ENCODE measurements around the gene RBM41.
"Not testable (repeated sequence)": the region's sequence is repeated elsewhere in the genome, so short reads cannot be mapped to it uniquely, and the experiment has no call there.

RBM41 gene

DNA sequence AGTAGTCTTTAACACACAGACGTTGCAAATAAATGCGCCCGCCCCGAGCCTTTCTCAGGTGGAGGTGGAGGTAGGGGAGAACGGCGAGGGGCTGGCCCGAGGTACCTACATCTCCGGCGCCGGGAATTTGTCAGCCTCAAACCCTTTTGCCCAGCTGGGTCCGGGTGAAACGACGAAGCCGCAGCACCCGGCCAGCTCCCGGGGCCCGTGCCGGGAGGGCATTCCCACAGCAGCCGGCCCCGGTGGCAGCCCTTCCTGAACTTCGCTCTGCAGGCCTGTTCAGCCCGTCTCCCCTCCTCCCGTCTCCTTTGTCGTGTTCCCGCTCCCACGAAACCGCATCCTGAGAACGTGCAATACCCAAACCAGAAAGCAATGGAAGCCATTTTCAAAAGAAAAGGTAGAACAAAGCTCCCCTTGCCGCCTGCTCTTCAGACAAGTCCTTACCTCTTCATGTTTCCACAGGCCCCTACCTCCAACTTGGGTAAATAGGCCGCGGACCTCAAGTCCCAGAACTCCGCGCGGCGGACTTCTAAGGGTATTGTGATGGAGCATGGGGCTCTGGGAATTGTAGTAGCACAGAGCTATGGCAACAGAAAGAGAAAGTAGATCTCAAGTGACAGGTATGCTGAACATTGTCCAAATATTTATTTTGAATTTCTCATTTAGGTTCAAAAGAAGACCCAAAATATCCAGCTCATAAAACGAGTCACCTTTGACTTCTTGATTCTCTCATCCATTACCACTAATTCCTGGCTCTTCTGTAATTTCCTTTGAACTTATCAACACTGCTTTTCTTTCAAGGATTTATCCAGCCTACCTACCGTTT lies at the start of gene RBM41:
Gene RBM41 (minus strand): TSS at position 501 of the 826 bp plus-strand sequence. CDS start 49 bp downstream, at position 452.
- DNase-seq (ENCODE audit: low read depth): peak; percentile 30

DNA sequence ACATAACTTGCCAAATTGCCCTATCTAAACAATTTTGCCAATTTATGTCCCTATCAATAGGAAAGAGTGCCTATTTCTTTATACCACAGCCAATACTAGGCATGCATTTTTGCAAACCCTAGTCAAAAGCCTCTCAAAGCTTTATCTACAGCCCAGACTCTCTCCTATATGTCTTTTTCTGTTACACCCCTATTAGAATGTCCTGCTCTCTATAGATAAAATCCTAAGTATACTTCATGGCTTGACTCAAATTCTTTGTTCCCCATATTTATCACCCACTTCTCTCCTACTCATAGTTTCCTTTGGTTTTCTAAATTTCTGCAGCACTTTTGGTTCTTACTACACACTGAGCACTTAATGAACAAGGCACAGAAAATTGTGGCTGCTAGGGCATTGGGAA lies 49.6 kb upstream of the RBM41 start:
- DNase-seq (ENCODE audit: low read depth): no peak

DNA sequence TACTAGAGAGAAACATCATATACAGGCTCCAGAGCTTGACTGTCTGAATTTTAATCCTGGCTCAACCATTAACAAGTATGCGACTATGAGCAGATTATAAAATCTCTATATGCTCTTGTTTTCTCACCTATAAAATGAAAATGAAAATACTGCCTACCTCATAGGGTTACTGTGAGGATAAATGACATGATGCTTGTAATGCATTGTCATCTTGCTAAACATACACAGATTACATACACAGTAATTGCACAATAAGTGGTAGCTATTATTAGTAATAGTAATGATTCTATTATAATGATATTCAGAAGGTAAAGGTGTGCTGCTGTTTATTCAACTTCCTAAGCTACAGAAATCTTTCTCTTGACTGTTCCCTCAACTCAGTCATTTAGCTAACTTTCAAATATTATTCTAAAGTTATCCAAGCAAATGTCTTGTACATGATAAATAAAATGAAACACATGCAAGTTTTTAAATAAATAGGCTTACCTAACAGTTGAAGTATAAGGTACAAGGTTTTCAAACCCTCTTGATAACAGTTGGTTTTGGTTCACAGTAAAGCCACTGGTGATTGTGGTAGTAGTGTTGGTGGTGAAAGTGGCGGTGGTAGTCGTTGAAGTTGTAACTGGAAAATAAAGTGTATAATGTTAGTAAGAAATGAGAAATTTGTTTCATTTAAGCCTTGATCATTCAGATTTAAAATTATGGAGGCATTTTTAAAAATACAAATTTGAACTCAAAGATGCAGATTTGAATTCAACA lies 48.7 kb upstream of the RBM41 start:
- DNase-seq (ENCODE audit: low read depth): no peak

DNA sequence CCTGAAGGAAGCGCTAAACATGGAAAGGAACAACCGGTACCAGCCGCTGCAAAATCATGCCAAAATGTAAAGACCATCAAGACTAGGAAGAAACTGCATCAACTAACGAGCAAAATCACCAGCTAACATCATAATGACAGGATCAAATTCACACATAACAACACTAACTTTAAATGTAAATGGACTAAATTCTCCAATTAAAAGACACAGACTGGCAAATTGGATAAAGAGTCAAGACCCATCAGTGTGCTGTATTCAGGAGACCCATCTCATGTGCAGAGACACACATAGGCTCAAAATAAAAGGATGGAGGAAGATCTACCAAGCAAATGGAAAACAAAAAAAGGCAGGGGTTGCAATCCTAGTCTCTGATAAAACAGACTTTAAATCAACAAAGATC lies 39.0 kb upstream of the RBM41 start:
- not testable (repeated sequence) for DNase-seq (ENCODE audit: low read depth)

DNA sequence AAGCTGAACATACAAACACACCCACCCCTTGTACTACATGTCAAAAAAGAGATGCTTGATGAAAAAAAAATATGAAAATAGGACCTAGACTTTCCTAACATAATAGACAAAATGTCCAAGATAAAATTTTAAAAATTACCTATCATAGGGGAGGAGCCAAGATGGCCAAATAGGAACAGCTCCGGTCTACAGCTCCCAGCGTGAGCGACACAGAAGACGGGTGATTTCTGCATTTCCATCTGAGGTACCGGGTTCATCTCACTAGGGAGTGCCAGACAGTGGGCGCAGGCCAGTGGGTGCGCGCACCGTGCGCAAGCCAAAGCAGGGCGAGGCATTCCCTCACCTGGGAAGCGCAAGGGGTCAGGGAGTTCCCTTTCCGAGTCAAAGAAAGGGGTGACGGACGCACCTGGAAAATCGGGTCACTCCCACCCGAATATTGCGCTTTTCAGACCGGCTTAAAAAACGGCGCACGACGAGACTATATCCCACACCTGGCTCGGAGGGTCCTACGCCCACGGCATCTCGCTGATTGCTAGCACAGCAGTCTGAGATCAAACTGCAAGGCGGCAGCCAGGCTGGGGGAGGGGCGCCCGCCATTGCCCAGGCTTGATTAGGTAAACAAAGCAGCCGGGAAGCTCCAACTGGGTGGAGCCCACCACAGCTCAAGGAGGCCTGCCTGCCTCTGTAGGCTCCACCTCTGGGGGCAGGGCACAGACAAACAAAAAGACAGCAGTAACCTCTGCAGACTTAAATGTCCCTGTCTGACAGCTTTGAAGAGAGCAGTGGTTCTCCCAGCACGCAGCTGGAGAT lies 37.2 kb upstream of the RBM41 start:
- DNase-seq (ENCODE audit: low read depth): not testable (repeated sequence)

DNA sequence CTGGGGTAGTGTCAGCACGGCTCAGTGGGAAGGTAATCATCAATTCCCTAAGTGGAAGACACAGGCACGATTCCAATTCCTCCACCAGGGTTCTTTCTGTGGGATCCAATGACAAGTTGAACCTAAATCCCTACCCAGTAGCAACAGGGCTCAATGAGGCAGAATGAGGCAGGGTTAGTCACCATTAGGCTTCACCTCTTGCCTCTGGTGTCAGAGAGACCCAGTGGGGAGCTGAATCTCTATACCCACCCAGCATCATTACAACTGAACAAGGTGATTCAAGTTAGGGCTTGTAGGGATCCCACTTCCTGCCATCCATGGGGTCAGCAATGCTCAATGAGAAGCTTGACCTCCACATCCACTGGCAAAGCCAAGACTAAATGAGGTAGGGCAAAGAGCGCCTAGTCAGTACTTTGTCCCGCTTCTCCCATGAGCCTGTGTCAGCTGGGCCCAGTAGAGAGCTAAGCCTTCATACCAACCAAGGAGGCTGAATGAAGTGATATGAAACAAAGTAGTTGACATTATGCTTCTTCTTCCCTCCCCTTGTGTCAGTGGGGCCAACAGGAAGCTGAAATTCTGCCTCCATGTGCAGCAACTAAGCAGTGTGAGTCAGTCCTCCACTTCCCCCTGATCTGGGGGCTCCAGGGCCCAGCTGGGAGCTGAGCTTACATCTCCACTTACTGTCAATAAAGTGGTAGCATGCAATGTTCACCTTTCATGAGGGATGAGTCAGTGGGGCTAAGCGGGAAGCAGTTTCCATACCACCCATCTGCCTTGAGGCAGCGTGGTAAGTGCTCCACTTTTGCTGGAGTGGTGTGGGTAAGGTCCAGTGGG lies 36.4 kb upstream of the RBM41 start:
- no peak for DNase-seq (ENCODE audit: low read depth)

DNA sequence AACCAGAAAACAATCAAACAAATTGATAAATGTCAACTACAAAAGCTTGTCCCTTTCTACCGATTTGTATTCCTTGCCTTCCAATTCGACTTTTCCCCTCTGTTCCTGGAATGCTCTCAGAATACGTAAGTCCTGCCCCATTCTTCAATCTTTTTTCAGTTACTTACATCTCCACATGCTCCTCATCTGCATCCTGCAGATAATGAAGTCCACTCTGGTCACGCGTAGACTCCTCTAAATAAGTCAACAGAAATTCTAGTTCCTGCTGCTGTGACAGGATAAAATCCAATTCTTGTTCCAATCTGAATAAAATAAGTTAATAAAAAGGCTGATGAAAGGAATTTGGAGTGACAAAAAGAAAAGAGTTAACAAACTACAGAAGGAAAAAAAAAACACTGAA lies 34.4 kb upstream of the RBM41 start:
- DNase-seq (ENCODE audit: low read depth): no peak

DNA sequence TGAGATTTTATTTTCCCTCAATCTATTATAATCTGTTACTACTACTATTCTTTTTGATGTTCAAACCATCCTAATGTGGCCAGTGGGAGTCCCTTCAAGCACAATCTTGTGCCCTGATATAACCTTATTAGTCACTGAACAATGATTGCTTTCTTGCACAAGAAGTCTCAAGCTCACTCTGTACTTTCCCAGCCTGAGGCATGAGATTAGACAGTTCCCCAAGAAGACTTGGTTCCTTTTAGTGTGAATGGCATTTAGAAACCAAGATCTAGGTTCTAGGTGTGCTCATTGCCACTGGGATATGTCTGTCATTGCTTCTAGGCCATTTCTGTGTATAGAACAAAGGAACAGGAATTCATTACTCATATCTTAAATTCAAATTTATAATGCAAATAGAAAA lies 28.0 kb upstream of the RBM41 start:
- DNase-seq (ENCODE audit: low read depth): no peak

DNA sequence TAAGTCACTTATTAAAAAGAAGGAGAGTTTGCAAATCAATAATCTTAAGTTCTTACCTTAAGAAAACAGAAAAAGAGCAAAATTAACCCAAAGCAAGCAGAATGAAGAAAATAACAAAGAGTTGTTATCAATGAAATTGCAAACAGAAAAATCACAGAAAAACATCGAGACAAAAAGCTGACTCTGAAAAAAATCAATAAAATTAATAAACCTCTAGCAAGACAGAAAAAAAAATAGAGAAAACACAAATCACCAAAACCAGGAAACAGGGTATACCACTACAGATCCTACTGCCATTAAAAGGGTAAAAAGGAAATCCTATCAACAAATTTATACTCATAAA lies 17.3 kb upstream of the RBM41 start:
- DNase-seq (ENCODE audit: low read depth): no peak

DNA sequence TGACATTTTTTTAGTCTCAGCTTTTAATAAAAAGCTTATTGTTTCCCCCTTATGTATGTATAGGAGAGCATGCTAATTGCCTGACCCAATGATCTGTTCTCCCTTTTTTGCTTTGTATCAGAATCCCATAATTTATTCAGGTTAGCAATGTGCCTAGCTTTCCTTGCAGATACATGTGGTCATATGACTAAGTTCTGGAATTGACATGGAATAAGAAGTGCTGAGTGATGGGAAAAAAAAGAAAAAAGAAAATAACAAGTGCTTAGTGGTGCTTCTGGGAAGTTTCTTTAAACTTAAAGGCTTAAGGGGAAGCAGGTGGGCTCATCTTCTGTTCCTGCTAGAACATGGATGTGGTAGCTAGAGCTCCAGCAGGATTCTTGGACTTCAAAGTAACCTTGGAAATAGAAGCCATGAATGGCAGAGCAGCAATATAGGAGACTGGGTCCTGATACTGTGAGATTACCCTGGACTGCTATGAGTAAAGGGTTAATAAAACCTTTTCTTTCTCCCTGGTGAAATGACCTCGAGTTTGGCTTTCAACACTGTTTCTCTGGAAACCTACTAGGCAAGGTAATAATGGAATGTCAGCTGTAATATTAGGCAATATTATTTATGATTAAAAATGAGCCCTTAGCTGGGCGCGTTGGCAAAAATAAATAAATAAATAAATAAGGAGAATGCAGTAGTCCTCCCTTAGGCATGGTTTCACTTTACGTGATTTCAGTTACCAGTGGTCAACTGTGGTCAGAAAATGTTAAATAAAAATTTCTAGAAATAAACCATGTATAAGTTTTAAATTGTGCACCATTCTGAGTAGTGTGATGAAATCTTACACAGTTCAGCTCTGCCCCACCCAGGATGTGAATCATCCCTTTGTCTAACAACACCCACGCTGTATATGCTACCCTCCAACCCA lies 16.7 kb upstream of the RBM41 start:
- no peak for DNase-seq (ENCODE audit: low read depth)

DNA sequence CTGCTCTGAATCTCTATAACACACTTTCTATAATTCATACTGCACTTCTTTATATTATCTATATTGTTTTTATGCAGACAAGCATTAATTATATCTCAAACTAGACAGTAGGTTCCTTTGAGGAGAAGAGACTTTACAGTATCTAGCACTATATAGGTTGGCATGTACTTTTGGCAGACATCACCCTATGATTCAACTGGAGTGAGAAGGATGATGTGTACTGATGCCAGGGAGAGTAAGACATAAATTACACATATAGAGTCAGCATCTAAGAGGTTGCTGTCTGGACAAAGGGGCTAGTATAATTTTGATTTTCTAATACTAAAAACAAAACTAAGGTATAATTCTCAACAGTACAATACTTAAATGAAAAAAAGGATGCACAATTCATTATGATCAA lies 5.1 kb upstream of the RBM41 start:
- DNase-seq (ENCODE audit: low read depth): no peak

DNA sequence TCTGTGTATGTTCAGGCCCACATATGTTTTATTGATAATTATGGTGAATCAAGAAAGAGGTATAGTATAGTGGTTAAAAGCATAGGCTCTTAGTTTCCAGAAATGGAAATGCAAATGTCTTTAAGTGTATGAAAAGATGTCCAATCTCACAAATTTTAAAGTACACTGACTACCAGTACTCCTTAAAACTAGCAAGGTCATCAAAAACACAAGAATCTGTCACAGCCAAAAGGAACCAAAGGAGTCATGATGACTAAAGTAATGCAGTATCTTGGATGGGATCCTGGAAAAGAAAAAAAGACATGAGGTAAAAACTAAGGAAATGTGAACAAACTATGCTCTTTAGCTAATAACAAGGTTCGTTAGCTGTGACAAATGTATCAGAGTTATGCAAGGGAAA lies 661 bp upstream of the RBM41 start:
- no peak for DNase-seq (ENCODE audit: low read depth)

DNA sequence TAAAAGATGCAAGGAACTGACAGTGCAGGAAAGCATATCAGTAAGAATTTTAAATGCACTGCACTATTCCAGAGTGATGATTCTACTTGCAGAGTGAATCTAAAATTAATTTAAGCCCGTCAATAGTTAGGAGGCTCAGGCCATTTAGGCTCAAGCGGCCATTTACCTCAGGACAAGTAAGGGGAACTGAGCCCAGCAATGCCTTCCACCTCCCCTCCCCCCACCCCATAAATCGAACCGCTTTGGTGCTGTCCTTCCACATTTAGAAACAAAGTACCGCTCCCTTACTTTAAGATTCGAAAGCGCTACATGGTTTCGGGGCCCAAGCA lies 665 bp downstream of the RBM41 start:
- no peak for DNase-seq (ENCODE audit: low read depth)

DNA sequence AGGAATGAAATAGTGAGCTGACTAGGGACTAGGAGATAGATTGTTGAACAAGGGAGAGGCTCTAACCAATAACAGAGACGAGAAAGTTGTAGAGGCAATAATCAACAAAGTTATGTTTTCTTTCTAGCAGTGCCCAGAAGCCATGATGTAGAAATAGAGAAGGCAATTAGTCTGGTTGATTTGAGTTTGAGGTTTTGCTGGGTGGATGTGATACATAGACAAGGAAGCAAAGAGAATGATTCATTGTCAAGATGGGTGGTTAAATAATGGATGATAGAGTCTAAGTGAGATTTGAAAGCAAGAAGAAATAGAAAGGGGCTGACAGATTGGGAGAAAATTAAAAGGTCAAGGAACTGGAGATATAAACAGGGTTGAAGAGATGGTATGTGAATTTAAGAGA lies 11.2 kb downstream of the RBM41 start:
- no peak for DNase-seq (ENCODE audit: low read depth)

DNA sequence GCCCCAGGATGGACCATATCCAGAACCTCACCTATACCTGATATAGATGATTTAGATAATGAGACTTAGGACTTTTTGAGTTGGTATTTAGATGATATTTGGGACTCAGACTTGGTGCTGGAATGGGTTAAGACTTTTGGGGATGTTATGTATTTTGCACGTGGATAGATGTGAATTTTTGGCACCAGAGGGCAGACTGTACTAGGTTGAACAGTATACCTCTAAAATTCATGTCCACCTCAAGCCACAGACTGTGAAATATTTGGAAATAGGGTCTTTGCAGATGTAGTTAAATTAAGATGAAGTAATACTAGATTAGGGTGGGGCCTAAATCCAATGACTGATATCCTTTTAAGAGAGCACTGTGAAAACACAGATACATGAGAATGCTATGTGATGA lies 15.6 kb downstream of the RBM41 start:
- DNase-seq (ENCODE audit: low read depth): no peak

DNA sequence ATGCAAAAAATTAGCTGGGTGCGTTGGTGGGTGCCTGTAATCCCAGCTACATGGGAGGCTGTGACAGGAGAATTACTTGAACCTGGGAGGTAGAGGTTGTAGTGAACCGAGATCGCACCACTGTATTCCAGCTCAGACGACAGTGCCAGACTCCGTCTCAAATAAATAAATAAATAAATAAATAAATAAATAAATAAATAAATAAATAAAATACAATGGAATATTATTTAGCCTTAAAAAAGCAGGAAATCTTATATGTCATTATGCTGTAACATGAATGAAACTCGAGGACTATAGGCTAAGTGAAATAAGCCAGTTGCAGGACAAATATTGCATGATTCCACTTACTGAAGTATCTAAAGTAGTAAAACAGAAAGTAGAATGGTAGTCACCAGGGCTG lies 42.5 kb downstream of the RBM41 start:
- no peak for DNase-seq (ENCODE audit: low read depth)

DNA sequence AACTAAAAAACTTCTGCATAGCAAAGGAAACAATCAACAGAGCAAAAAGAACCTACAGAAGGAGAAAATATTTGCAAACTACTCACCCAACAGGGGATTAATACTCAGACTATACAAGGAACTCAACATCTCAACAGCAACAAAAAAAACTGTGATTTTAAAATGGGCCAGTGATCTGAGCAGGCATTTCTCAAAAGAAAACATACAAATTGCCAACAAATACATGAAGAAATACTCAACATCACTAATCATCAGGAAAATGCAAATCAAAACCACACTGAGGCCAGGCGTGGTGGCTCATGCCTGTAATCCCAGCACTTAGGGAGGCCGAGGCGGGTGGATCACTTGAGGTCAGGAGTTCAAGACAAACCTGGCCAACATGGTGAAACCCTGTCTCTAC lies 60.9 kb downstream of the RBM41 start:
- DNase-seq (ENCODE audit: low read depth): not testable (repeated sequence)

DNA sequence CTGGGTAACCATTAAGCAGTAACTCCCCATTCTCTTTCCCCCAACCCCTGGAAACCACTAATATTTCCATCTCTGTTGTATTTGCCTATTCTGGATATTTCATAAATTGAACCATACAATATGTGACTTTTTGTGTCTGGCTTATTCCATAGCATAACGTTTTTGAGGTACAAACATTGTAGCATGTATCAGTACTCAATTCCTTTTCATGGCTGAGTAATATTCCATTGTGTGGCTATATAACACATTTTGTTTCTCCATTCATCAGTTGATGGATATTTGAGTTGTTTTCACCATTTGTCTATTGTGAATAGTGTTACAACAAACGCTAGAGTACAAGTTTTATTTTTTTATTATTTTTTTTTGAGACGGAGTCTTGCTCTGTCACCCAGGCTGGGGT lies 63.6 kb downstream of the RBM41 start:
- DNase-seq (ENCODE audit: low read depth): no peak

DNA sequence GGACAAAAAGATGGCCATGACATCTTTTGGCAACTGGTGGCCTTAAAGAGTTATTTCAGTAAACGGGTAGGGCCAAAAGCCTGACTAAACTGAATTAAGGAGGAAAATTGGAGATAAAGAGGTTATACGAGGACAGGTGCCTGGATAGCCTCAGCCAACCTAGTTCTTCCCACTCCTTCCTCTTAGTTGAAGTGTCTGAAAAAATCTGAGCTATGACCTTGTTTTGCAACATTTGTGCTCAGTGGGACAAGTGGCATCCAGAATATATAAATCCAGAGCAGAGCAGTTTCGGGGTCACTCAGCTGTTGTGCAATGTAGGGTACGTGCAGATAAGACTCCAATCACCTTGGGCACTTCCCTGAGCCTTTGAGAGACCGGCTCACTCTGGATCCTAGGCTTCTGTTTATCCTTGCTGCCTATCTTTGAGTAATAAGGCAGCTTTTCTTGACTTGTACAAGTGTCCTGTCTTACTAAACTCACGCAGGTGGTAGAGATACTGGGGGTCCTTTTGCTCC lies 68.4 kb downstream of the RBM41 start:
- DNase-seq (ENCODE audit: low read depth): no peak

DNA sequence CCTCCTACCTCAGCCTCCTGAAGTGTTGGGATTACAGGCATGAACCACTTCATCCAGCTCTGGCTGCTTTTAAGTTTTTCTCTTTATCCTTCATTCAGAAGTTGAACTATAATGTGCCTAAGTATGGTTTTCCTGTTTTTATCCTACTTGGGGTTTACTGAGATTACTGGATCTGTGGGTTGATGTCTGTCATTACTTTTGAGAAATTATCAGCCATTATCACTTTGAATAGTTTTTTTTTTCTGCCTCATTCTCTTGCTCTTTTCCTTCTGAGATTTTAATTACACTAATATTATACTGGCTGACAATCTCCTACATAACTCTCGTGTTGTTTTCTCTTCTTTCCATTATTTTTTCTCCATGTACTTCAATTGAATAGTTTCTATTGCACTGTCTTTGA lies 71.0 kb downstream of the RBM41 start:
- DNase-seq (ENCODE audit: low read depth): no peak

DNA sequence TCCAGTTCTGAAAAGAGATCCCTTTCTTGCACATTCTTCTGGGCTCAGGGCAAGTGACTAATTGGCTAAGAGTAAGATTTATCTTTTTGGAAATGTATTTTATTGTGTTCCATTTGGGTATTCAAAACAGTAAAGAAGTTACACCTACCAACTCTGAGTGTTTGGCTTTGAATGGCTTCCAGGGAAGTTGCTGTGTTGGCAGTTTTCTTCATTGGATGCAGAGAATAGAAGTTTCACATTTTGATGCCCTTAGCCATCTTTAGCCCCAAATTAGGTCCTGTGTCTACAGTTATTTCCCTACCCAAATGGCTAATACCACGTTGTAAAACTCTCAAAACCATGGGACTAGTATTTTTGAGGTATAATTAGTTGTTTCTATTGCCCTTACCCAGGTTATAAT lies 88.9 kb downstream of the RBM41 start:
- no peak for DNase-seq (ENCODE audit: low read depth)
